HG03575 (cell line): ENCODE results near the gene PRRC2B.

ENCODE experiments used
- ATAC-seq: cut with Tn5 transposase; IDR thresholded peaks from one replicate; pipeline ENCODE4 v1.9.1; 2021; ENCODE audit not compliant: unreplicated experiment, insufficient number of reproducible peaks, low FRiP score; ENCODE audit errors: extremely low read depth

PRRC2B gene

GRCh38 chr9:131423171-131423581, 29.3 kb downstream of the PRRC2B start:
- no peak for ATAC-seq

- no peak for ATAC-seq
Measured at GRCh38 chr9:131426545-131426944, 32.7 kb downstream of the PRRC2B start.

DNA sequence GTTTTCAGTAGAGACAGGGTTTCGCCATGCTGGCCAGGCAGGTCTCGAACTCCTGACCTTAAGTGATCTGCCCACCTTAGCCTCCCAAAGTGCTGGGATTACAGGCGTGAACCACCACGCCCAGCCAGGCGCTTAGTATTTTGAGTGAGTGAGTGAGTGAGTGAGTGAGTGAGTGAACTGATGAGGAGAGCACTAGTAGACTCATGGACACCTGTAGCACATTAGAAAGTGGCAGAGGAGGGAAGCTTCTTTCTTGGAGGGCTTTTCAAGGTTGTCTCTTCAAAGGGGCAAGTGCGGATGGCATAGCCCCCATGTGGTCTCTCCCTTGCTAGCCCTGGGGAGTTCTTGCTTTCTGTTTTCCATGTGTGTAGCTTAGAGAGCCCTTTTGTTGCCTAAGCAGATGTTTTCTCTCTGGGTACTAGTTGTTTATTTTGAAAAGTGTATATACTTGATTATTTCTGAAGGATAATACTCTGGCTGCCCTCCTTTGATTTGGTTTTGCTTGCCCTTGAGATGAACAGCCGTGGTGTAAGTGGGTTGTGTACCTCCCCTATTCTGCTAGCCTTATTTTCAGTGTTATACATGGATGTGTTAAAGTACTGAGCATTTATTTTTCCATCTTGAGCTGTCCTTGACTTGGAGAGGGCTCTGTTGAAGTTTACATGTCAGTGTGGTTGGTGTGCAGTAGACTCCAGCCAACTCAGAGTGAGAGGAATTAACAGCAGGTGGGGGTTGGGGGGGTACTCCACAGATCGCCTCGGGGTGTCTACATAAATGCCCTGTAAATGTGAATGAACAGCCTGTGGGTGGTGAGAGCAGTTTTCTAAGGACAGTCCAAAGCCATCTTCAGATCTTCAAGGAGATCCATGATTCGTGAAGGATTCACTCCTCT, 35.5 kb downstream of the PRRC2B start:
- ATAC-seq: no peak

GRCh38 chr9:131432050-131432449, 38.2 kb downstream of the PRRC2B start:
- no peak for ATAC-seq

GRCh38 chr9:131432597-131433301, 38.9 kb downstream of the PRRC2B start:
- ATAC-seq: no peak

DNA sequence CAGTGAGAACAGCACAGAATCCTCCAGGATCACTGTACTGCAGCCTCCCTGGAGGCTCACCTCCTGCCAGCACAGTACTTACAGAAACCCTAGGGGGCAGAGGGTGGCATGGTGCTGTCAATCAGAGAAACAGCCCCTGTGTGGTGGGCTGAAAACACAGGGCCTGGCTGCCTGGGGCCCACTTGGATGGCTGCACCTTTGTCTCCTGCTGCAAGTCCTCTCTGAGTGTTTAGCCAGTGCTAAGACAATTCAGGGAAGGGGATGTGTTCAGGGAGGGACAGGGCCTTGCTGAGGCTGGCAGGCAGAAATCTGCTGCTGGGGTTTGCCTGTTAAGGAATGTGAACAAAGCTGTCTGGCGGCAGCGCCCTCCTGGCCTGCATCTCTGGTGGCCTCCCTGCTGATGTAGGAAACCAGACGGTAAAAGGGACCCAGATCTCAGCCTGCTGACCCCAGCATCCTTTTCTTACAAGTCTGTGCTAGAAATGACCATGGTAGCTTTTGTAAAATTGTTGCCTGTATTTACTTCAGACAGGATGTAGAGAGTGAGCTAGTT, 39.5 kb downstream of the PRRC2B start:
- ATAC-seq: no peak

GRCh38 chr9:131434673-131435072, 40.8 kb downstream of the PRRC2B start:
- no peak for ATAC-seq

DNA sequence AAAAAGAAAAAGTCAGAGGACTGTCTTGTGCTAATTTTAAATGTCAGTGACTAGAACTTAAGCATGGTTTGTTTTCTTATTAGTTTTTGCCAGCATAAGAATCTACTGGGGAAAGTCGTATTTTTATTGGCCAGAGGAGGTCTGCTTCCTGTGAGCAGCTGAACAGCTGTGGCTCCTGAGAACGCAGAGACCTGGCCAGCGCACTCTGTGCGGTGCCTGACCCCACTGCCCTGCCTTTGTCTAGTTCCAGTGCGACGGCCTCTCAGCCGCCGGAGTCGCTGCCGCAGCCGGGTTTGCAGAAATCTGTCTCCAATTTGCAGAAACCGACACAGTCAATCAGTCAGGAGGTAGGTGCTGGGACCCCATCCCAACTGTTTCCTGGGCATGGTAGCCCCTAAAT, 42.5 kb downstream of the PRRC2B start:
- no peak for ATAC-seq

GRCh38 chr9:131436865-131437271, 43.0 kb downstream of the PRRC2B start:
- no peak for ATAC-seq

GRCh38 chr9:131438190-131438589, 44.3 kb downstream of the PRRC2B start:
- ATAC-seq: no peak

GRCh38 chr9:131439224-131439623, 45.3 kb downstream of the PRRC2B start:
- no peak for ATAC-seq

GRCh38 chr9:131441441-131441840, 47.6 kb downstream of the PRRC2B start:
- ATAC-seq: no peak

GRCh38 chr9:131442351-131442750, 48.5 kb downstream of the PRRC2B start:
- no peak for ATAC-seq

- ATAC-seq: no peak
Measured at GRCh38 chr9:131443648-131444047, 49.8 kb downstream of the PRRC2B start.

GRCh38 chr9:131446276-131446675, 52.4 kb downstream of the PRRC2B start:
- no peak for ATAC-seq

DNA sequence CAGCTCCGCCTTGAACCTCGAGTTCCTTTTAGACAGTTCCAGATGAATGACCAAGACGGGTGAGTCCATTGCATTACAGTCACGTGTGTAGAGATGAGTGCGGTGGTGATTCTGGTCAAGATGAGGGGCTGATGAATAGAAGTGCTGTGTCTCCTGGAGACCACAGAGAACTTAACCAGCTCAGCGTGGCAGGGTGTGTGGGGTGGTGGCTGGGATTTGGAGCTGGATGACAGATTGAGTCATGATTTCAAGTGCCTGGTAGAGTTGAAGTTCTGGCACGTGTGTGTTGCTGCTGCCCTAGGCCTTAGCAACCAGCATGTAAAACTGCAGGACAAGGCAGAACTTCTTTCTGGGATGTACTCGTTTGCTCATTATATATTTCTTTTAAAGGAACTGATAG, 53.3 kb downstream of the PRRC2B start:
- ATAC-seq: no peak

DNA sequence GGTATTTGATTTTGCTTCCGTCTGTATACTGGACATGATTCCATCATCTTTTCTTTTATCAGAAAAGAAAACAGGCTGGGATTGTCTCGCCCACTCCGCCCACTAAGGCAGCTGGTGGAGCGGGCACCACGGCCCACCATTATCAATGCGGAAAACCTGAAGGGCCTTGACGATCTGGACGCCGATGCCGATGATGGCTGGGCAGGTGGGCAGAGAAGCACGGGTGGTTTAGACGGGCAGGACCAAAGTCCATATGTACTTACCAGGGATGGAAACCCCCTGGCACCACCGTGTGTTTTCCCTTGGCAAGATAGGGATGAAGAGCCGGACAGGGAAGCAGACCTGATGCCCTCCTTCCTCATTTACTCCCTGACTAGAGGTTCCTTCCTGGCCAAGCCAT, 53.7 kb downstream of the PRRC2B start:
- no peak for ATAC-seq

DNA sequence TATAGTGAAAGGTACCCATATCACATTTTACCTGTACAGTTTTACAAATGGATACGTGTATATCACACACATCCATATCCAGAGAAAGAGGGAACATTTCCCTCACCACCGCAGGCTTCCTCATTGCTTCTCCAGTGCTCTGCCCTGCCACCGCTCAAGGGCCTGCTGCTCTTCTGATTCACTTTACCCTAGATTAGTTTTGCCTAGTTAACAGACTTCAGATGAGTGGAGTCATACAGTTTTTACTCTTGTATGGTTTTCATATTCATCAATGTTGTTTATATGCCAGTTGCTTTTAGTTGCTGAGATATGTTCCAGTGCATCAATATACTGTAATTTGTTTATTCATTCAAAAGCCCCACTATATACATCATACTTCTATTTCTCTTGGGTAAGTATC, 54.9 kb downstream of the PRRC2B start:
- ATAC-seq: no peak

GRCh38 chr9:131449276-131449675, 55.4 kb downstream of the PRRC2B start:
- ATAC-seq: no peak

- ATAC-seq: no peak
Measured at GRCh38 chr9:131454028-131454427, 60.1 kb downstream of the PRRC2B start.
